HL-60 (cell line): Measurements from ENCODE around the gene EIF5A.

Experiments
- DNase-seq, 2 experiments: peaks; one replicate each; pipeline ENCODE4 v3.0.0-alpha.2; 2010 to 2020; ENCODE audit warnings: low read depth in 1 of 2, low spot score in 1 of 2
- H3K27ac ChIP-seq: fragments of 250-450 bp; sonication (Bioruptor Pico); replicated peaks from 2 replicates; pipeline ENCODE4 v1.5.1; 2020; ENCODE audit warnings: mild to moderate bottlenecking, moderate library complexity
- H3K27me3 ChIP-seq: fragments of 250-450 bp; sonication (Bioruptor Pico); 2 replicates; pipeline ENCODE4 v1.5.1; 2021; ENCODE audit warnings: mild to moderate bottlenecking, moderate library complexity; ENCODE audit not compliant: insufficient read depth, poor library complexity, severe bottlenecking
- H3K4me3 ChIP-seq: replicated peaks from 2 replicates; pipeline ENCODE4 v1.5.1; 2011; ENCODE audit warnings: mild to moderate bottlenecking, control low read depth, low read length; ENCODE audit not compliant: insufficient read depth
- CTCF ChIP-seq: IDR thresholded peaks from one replicate; pipeline ENCODE4 v1.5.1; 2011; ENCODE audit warnings: low read length, control low read depth, inconsistent platforms; ENCODE audit not compliant: insufficient read depth
- GABPA ChIP-seq: IDR thresholded peaks from 2 replicates; pipeline ENCODE4 v1.6.1; 2012; ENCODE audit warnings: low read depth
- POLR2AphosphoS5 ChIP-seq: IDR thresholded peaks from 2 replicates; pipeline ENCODE4 v1.6.1; 2012; ENCODE audit warnings: low read depth
- REST ChIP-seq: IDR thresholded peaks from 2 replicates; pipeline ENCODE4 v1.6.1; 2012; ENCODE audit warnings: low read depth; ENCODE audit not compliant: insufficient replicate concordance
- SPI1 ChIP-seq: IDR thresholded peaks from 2 replicates; pipeline ENCODE4 v1.6.1; 2012; ENCODE audit warnings: low read depth, mild to moderate bottlenecking, borderline replicate concordance

The EIF5A gene

GRCh38 chr17:7314719-7315569 lies 7.5 kb downstream of the EIF5A start, which contains the start of gene GPS2:
TSS of gene GPS2 (minus strand) at chr17:7315360. CDS start at chr17:7315052, 308 bp downstream.
- H3K4me3 ChIP-seq, result peak within 1 kb of the TSS; percentile 80
- no peak for TF ChIP-seq SPI1
- peak; percentile 92 for TF ChIP-seq GABPA
- TF ChIP-seq REST, result peak; percentile 92
- H3K27me3 ChIP-seq, result no peaks in the 10 kb centered on the region
- peak in 1 of 2 experiments; percentile 79 for DNase-seq
- peak within 1 kb of the TSS; percentile 69 for H3K27ac ChIP-seq

GRCh38 chr17:7315570-7316235 lies 8.3 kb downstream of the EIF5A start:
- H3K27ac ChIP-seq, result peak overlapping the region; percentile 69
- DNase-seq, result no peak
- TF ChIP-seq CTCF (no peak), GABPA (no peak), SPI1 (no peak), POLR2AphosphoS5 (no peak), REST (no peak)
- no peaks in the 10 kb centered on the region for H3K27me3 ChIP-seq
- H3K4me3 ChIP-seq, result peak overlapping the region; percentile 80

GRCh38 chr17:7317161-7317803 lies 9.9 kb downstream of the EIF5A start:
- DNase-seq, result no peak
- TF ChIP-seq CTCF (no peak), SPI1 (no peak), POLR2AphosphoS5 (no peak), REST (no peak), GABPA (no peak)
- H3K27ac ChIP-seq, result no peak overlapping the region
- no peak overlapping the region for H3K4me3 ChIP-seq
- no peaks in the 10 kb centered on the region for H3K27me3 ChIP-seq
